K562 (cell line): ENCODE results near the gene LPXN. TPM values are rescaled to one million over a fixed set of nuclear protein-coding genes. Genes with fewer than 3 reads are reported as not detected.

Experiments
- ATAC-seq: fragments of 200-7000 bp; cut with Tn5 transposase; 3 replicates; pipeline ENCODE4 v1.9.1; 2020; ENCODE audit warnings: moderate library complexity
- BruUV-seq: library from RNA; stranded (reverse); fragments of 400-500 nt; replicated peaks from 2 replicates; lab custom pipeline; 2021; lab: Mats Ljungman, UMichigan
- CTCF ChIA-PET: fragments of 300-600 bp; formaldehyde crosslinking; extraction: SDS; loops from one replicate; lab custom pipeline; 2021; ENCODE audit warnings: low intra/inter-chr PET ratio; lab: Yijun Ruan, JAX
- POLR2A ChIA-PET: fragments of 300-600, 350-650 bp; sonication (Branson Sonifier 250); formaldehyde crosslinking; extraction: SDS; loops from one replicate; lab custom pipeline; 2021; ENCODE audit warnings: antibody characterized with exemption, inconsistent platforms; lab: Yijun Ruan, JAX
- DNase-seq, 4 experiments: peaks; one replicate each; pipeline versions ENCODE4 v3.0.0 to v3.0.0-alpha.2; 2011 to 2018; ENCODE audit warnings: low spot score in 3 of 4, mixed read lengths in 3 of 4; ENCODE audit errors: extremely low read depth in 1 of 4
- FAIRE-seq: peaks from 2 replicates; lab custom pipeline; 2011; peaks lifted over from hg19 to GRCh38; lab: Jason Lieb, UNC
- H2AFZ ChIP-seq: 2 replicates; pipeline ENCODE4 v1.6.0; 2011; ENCODE audit warnings: low read depth, low read length, control low read depth, inconsistent platforms
- H3K27ac ChIP-seq: fragments of 200-600 bp; 3 replicates; pipeline ENCODE4 v1.8.0; 2011; ENCODE audit warnings: low read depth, mild to moderate bottlenecking, control low read depth, inconsistent platforms, low read length, moderate library complexity, mixed read lengths; ENCODE audit errors: extremely low read depth
- H3K27me3 ChIP-seq, 2 experiments: fragments of 300-600 bp in 1 of 2; 2 replicates in 1 of 2; 3 replicates in 1 of 2; pipeline versions ENCODE4 v1.6.0 to v1.8.0; 2011; ENCODE audit warnings: inconsistent platforms in 2 of 2, low read length in 2 of 2, mild to moderate bottlenecking in 1 of 2, mixed read lengths in 1 of 2, moderate library complexity in 1 of 2; ENCODE audit not compliant: control insufficient read depth in 2 of 2, insufficient read depth in 2 of 2
- H3K36me3 ChIP-seq: fragments of 300-600 bp; 3 replicates; pipeline ENCODE4 v1.8.0; 2011; ENCODE audit warnings: mild to moderate bottlenecking, low read length, inconsistent platforms; ENCODE audit not compliant: control insufficient read depth, insufficient read depth
- H3K4me1 ChIP-seq, 2 experiments: fragments of 200-600 bp in 1 of 2; replicated peaks in 1 of 2; 2 replicates in 1 of 2; 3 replicates in 1 of 2; pipeline versions ENCODE4 v1.5.1 to v1.8.0; 2011; ENCODE audit warnings: inconsistent platforms in 2 of 2, low read length in 2 of 2, mild to moderate bottlenecking in 1 of 2, mixed read lengths in 1 of 2, moderate library complexity in 1 of 2; ENCODE audit not compliant: control insufficient read depth in 2 of 2, insufficient read depth in 2 of 2
- H3K4me2 ChIP-seq: 2 replicates; pipeline ENCODE4 v1.6.1; 2011; ENCODE audit warnings: low read length, control low read depth, inconsistent platforms, mixed read lengths; ENCODE audit not compliant: insufficient read depth
- H3K4me3 ChIP-seq: fragments of 200-600 bp; sonication (generic), shearing (Covaris generic); 2 replicates; pipeline ENCODE4 v1.5.1; 2016; ENCODE audit warnings: control low read depth, inconsistent platforms
- H3K79me2 ChIP-seq: fragments of 200-600 bp; 3 replicates; pipeline ENCODE4 v1.8.0; 2011; ENCODE audit warnings: low read length, inconsistent platforms; ENCODE audit not compliant: control insufficient read depth, insufficient read depth
- H3K9ac ChIP-seq, 2 experiments: 2 replicates each; pipeline versions ENCODE4 v1.6.0 to v1.6.1; 2011; ENCODE audit warnings: low read depth in 2 of 2, low read length in 2 of 2, control low read depth in 1 of 2, inconsistent platforms in 1 of 2, mild to moderate bottlenecking in 1 of 2, mixed read lengths in 1 of 2; ENCODE audit not compliant: insufficient read depth in 1 of 2
- H3K9me1 ChIP-seq: one replicate; pipeline ENCODE4 v1.6.0; 2011; ENCODE audit warnings: inconsistent platforms, mild to moderate bottlenecking, low read length, moderate library complexity; ENCODE audit not compliant: control insufficient read depth, insufficient read depth
- H3K9me3 ChIP-seq: replicated peaks from 2 replicates; pipeline ENCODE4 v1.5.1; 2011; ENCODE audit warnings: low read depth, low read length, inconsistent platforms; ENCODE audit not compliant: control insufficient read depth, insufficient read depth
- H4K20me1 ChIP-seq: replicated peaks from 2 replicates; pipeline ENCODE4 v1.6.1; 2011; ENCODE audit warnings: low read length, inconsistent platforms, mixed read lengths; ENCODE audit not compliant: control insufficient read depth, insufficient read depth
- CGGBP1 ChIP-seq: fragments of 250-450 bp; sonication (Bioruptor Pico); IDR thresholded peaks from 2 replicates; pipeline ENCODE4 v1.9.0; 2021; ENCODE audit warnings: mild to moderate bottlenecking
- HDAC6 ChIP-seq: IDR thresholded peaks from 2 replicates; pipeline ENCODE4 v1.6.1; 2012; ENCODE audit warnings: low read depth, mild to moderate bottlenecking, control low read depth, inconsistent platforms, low read length, moderate library complexity
- MAFK ChIP-seq: IDR thresholded peaks from 2 replicates; pipeline ENCODE4 v1.6.1; 2011; ENCODE audit warnings: low read length, improper control_type of control experiment
- RAD21 ChIP-seq, 2 experiments: fragments of 250-450 bp in 1 of 2; fragments of 450-650 bp in 1 of 2; sonication (Bioruptor Pico) in 1 of 2; formaldehyde crosslinking in 1 of 2; IDR thresholded peaks in 1 of 2; conservative IDR thresholded peaks in 1 of 2; 2 replicates each; pipeline versions ENCODE4 v1.4.0 to v1.8.0; 2020 to 2022; ENCODE audit warnings: mild to moderate bottlenecking in 2 of 2, moderate library complexity in 1 of 2
- RBM25 ChIP-seq: fragments of 200-400 bp; formaldehyde crosslinking; IDR thresholded peaks from 2 replicates; pipeline ENCODE4 v1.6.1; 2018; ENCODE audit warnings: low read length, low read depth, moderate library complexity; ENCODE audit not compliant: severe bottlenecking
- ZNF124 ChIP-seq: sonication (generic); formaldehyde crosslinking; IDR thresholded peaks from 2 replicates; pipeline ENCODE4 v1.8.1; 2022; ENCODE audit warnings: missing genetic modification reagents
- ZNF212 ChIP-seq: fragments of 450-650 bp; formaldehyde crosslinking; IDR thresholded peaks from 2 replicates; pipeline ENCODE4 v1.4.0; 2020; ENCODE audit warnings: mild to moderate bottlenecking
- WGBS: fragments of 100-300 bp; shearing (Covaris generic); methylation state at CpG from one replicate; pipeline ENCODE4 v1.1.6; 2016; ENCODE audit warnings: low coverage, mixed read lengths; ENCODE audit not compliant: insufficient coverage; ENCODE audit errors: missing lambda C conversion rate; 5-methylcytosine and 5-hydroxymethylcytosine counted together
- in situ Hi-C: fragments of 300-500 bp; cut with MboI; formaldehyde crosslinking; loops from 4 replicates; pipeline ENCODE4 v1.15.0; 2018; ENCODE audit warnings: inconsistent platforms, mixed read lengths
- intact Hi-C: fragments of 100-400 bp; cut with micrococcal nuclease; formaldehyde crosslinking; loops from 2 replicates; pipeline ENCODE4 v1.14.2; 2022
- polyA plus RNA-seq, 8 experiments: library from polyadenylated mRNA; depleted of rRNA in 4 of 8; stranded (reverse) in 5 of 8; unstranded in 3 of 8; fragments of >200 nt; fragmentation: Nextera tagmentation in 2 of 8; fragmentation: Illumina TruSeq in 1 of 8; extraction: Ambion mirVana in 2 of 8; extraction: Trizol in 1 of 8; gene quantifications; 2 replicates each; pipeline versions ENCODE4 v1.2.1 to v1.2.3, GENCODE V29; 2011 to 2014; ENCODE audit warnings: inconsistent platforms in 1 of 8, missing spikeins in 1 of 8
- total RNA-seq, 7 experiments: library from RNA; depleted of rRNA in 6 of 7; stranded (reverse); fragments of >200 nt in 6 of 7; fragmentation: Illumina TruSeq in 2 of 7; extraction: Trizol in 2 of 7; gene quantifications; 2 replicates each; pipeline versions ENCODE4 v1.2.1 to v1.2.3, GENCODE V29; 2011 to 2021; ENCODE audit warnings: low replicate concordance in 1 of 7
- TF ChIP-seq, protein P1 (sequence below): sonication (generic); formaldehyde crosslinking; IDR thresholded peaks from 2 replicates; pipeline ENCODE4 v1.8.0; 2022; ENCODE audit warnings: mild to moderate bottlenecking, missing genetic modification reagents
- TF ChIP-seq, protein P2 (sequence below), 3 experiments: IDR thresholded peaks in 2 of 3; conservative IDR thresholded peaks in 1 of 3; 2 replicates each; pipeline ENCODE4 v1.5.1; 2011 to 2012; ENCODE audit warnings: low read length in 3 of 3, mild to moderate bottlenecking in 3 of 3, control low read depth in 2 of 3, improper control_type of control experiment in 1 of 3, inconsistent platforms in 1 of 3, low read depth in 1 of 3, mixed read lengths in 1 of 3, moderate library complexity in 1 of 3; ENCODE audit not compliant: insufficient read depth in 2 of 3

LPXN gene
- total and polyA plus RNA-seq, 9 of the 15 experiments (the other 6 are each of a cell fraction or from before 2014, with no cell fraction given): 0.73 to 3.1 (median 2.0) TPM

GRCh38 chr11:58506935-58507334 lies 68.7 kb downstream of the LPXN start:
- Histone ChIP-seq H3K27ac (no peak overlapping the region), H3K9ac (no peak overlapping the region), H2AFZ (no peak overlapping the region), H3K9me3 (no peaks in the 10 kb centered on the region), H3K27me3 (no peaks in the 10 kb centered on the region), H3K4me2 (no peak overlapping the region), H3K9me1 (no peaks in the 10 kb centered on the region), H3K36me3 (no peaks in the 10 kb centered on the region), H3K4me1 (no peaks in the 10 kb centered on the region), H3K79me2 (no peaks in the 10 kb centered on the region), H3K4me3 (no peak overlapping the region), H4K20me1 (no peaks in the 10 kb centered on the region)
- ChIA-PET CTCF (no interaction called here), POLR2A (no interaction called here)
- FAIRE-seq (no peak), ATAC-seq (no peak), DNase-seq (no peak)
- TF ChIP-seq, protein P1, sequence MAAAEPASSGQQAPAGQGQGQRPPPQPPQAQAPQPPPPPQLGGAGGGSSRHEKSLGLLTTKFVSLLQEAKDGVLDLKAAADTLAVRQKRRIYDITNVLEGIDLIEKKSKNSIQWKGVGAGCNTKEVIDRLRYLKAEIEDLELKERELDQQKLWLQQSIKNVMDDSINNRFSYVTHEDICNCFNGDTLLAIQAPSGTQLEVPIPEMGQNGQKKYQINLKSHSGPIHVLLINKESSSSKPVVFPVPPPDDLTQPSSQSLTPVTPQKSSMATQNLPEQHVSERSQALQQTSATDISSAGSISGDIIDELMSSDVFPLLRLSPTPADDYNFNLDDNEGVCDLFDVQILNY (CRISPR knock-in tag): no peak
- no peak for TF ChIP-seq ZNF212 (CRISPR knock-in tag)
- TF ChIP-seq RBM25: no peak
- TF ChIP-seq, protein P2, sequence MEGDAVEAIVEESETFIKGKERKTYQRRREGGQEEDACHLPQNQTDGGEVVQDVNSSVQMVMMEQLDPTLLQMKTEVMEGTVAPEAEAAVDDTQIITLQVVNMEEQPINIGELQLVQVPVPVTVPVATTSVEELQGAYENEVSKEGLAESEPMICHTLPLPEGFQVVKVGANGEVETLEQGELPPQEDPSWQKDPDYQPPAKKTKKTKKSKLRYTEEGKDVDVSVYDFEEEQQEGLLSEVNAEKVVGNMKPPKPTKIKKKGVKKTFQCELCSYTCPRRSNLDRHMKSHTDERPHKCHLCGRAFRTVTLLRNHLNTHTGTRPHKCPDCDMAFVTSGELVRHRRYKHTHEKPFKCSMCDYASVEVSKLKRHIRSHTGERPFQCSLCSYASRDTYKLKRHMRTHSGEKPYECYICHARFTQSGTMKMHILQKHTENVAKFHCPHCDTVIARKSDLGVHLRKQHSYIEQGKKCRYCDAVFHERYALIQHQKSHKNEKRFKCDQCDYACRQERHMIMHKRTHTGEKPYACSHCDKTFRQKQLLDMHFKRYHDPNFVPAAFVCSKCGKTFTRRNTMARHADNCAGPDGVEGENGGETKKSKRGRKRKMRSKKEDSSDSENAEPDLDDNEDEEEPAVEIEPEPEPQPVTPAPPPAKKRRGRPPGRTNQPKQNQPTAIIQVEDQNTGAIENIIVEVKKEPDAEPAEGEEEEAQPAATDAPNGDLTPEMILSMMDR (IDR thresholded peaks at IDR 0.05 in 2 of 3, conservative IDR thresholded peaks at IDR 0.05 in 1 of 3; ENCODE audit: insufficient read depth in 2 of 3, low read depth in 1 of 3, low read length in 3 of 3): no peak
- no peak for TF ChIP-seq ZNF124
- no peak for TF ChIP-seq CGGBP1
- no peak for TF ChIP-seq MAFK
- no peak for TF ChIP-seq HDAC6
- TF ChIP-seq RAD21 (CRISPR knock-in tag; conservative IDR thresholded peaks at IDR 0.05 in 1 of 2, IDR thresholded peaks at IDR 0.05 in 1 of 2): no peak
- no TSS peak for BruUV-seq
- intact Hi-C loops (no loop called here), in situ Hi-C loops (loop anchor here (25.0 kb wide), 2 partner anchors 695 to 845 kb away; partner anchors contain the start of genes CLP1 and ZDHHC5)
- WGBS: 2% methylated on average over 5 of the region's 5 CpGs
